Psoas muscle (tissue), 8 donors: ENCODE data around the gene GEMIN8. TPM values are rescaled to one million over a fixed set of nuclear protein-coding genes. Genes with fewer than 3 reads are reported as not detected.

Experiments
- ATAC-seq, 4 donors: fragments of 200-7000 bp; cut with Tn5 transposase; one replicate each; pipeline ENCODE4 v1.9.1; 2020; ENCODE audit warnings: moderate library complexity in 3 of 4, mild to moderate bottlenecking in 2 of 4
- DNase-seq, 2 donors: peaks; one replicate each; pipeline ENCODE4 v3.0.0-alpha.2; 2020
- H3K27ac ChIP-seq: fragments of 200-600 bp; one replicate; pipeline ENCODE4 v1.8.0; 2022
- H3K27me3 ChIP-seq, 3 donors: fragments of 200-600 bp in 1 of 3; one replicate each; pipeline versions ENCODE4 v1.6.1 to v1.8.0; 2013 to 2022; ENCODE audit warnings: low read length in 2 of 3, mild to moderate bottlenecking in 2 of 3, moderate library complexity in 1 of 3; ENCODE audit not compliant: insufficient read depth in 3 of 3
- H3K36me3 ChIP-seq, 2 donors: fragments of 200-600 bp in 1 of 2; one replicate each; pipeline versions ENCODE4 v1.6.1 to v1.8.0; 2013 to 2022; ENCODE audit warnings: low read depth in 1 of 2, mild to moderate bottlenecking in 1 of 2, moderate library complexity in 1 of 2; ENCODE audit not compliant: insufficient read depth in 1 of 2
- H3K4me1 ChIP-seq: fragments of 200-600 bp; one replicate; pipeline ENCODE4 v1.8.0; 2022
- H3K4me3 ChIP-seq: fragments of 200-600 bp; one replicate; pipeline ENCODE4 v1.8.0; 2022; ENCODE audit warnings: mild to moderate bottlenecking
- H3K9me3 ChIP-seq: fragments of 200-600 bp; one replicate; pipeline ENCODE4 v1.8.0; 2022
- WGBS, 3 donors: extraction: QIAGEN DNeasy Blood & Tissue Kit; methylation state at CpG; one replicate each; pipeline versions ENCODE4 v1.1.6 to v1.1.7; 2013; 5-methylcytosine and 5-hydroxymethylcytosine counted together
- intact Hi-C, 2 donors: fragments of 100-400 bp; cut with DNase I; formaldehyde crosslinking; loops; one replicate each; pipeline versions ENCODE4 v1.11.0 to v1.14.2; 2022
- polyA plus RNA-seq, 3 donors: library from polyadenylated mRNA; stranded (reverse); fragments of 200-250 nt; gene quantifications; one replicate each; pipeline ENCODE4 v1.2.3, GENCODE V29; 2013
- total RNA-seq, 4 donors: library from RNA; stranded (reverse); fragmentation: NEBNext Ultra II Directional in 2 of 4; extraction: Animal tissue kit (Norgen Biotek cat#: 25700) in 2 of 4; gene quantifications; one replicate each; pipeline versions ENCODE4 v1.2.1 to v1.2.4, GENCODE V29; 2021 to 2023
- TF ChIP-seq, protein P1 (sequence below): fragments of 200-600 bp; IDR thresholded peaks from one replicate; pipeline ENCODE4 v1.8.0; 2022; ENCODE audit warnings: antibody characterized with exemption
- donor health status: healthy with polysubstance abuse.
- donor health status: DM: no; HTN: no; CAD: no; lungs with moderate emphysema.
- donor health status: Bipolar disorder and iron deficiency.
- donor health status: healthy.
- donor health status: DM: yes; HTN: yes; CAD: no.
- donor health status: DM: no; HTN: no; CAD: no.
- donor health status: DM: no; HTN: no; CAD: no.
- donor health status: DM: yes; HTN: yes; CAD: no.

Gene GEMIN8
- total and polyA plus RNA-seq, 7 donors: 7.8 to 10.8 (median 8.4) TPM

DNA sequence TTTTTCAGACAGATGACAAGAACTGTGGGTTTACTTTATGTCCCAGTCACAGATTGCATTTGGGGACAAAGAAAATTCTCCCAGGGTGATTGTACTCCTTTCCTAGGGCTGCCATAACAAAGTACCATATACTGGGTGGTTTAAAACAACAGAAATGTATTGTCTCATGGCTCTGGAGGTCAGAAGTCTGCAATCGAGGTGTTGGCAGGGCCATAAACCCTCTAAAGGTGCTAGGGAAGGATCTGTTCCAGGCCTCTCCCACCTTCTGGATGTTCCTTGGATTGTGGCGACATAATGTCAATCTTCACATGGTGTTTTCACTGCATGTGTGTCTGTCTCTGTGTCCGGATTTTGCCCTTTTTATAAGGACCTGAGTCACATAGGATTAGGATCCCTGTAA is 12.3 kb downstream of the GEMIN8 start:
- ATAC-seq (no peak), DNase-seq (no peak)
- H3K4me1 ChIP-seq: no peaks in the 10 kb centered on the region
- TF ChIP-seq, protein P1, sequence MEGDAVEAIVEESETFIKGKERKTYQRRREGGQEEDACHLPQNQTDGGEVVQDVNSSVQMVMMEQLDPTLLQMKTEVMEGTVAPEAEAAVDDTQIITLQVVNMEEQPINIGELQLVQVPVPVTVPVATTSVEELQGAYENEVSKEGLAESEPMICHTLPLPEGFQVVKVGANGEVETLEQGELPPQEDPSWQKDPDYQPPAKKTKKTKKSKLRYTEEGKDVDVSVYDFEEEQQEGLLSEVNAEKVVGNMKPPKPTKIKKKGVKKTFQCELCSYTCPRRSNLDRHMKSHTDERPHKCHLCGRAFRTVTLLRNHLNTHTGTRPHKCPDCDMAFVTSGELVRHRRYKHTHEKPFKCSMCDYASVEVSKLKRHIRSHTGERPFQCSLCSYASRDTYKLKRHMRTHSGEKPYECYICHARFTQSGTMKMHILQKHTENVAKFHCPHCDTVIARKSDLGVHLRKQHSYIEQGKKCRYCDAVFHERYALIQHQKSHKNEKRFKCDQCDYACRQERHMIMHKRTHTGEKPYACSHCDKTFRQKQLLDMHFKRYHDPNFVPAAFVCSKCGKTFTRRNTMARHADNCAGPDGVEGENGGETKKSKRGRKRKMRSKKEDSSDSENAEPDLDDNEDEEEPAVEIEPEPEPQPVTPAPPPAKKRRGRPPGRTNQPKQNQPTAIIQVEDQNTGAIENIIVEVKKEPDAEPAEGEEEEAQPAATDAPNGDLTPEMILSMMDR: no peak
- peaks cover 0 to 45% of the 10 kb centered on the region in 2 donors for H3K36me3 ChIP-seq
- 73 to 81% (median 80%) methylated on average over 3 of the region's 3 CpGs for WGBS, 3 donors
- peaks cover 5% of the 10 kb centered on the region for H3K9me3 ChIP-seq
- intact Hi-C loops: no loop called here
- H3K27ac ChIP-seq: no peak overlapping the region
- no peak overlapping the region for H3K4me3 ChIP-seq
- peaks cover 0 to 3% (median 0%) of the 10 kb centered on the region in 3 donors for H3K27me3 ChIP-seq

- ATAC-seq: no peak
- no peak overlapping the region for H3K27ac ChIP-seq
- 44 to 71% (median 57%) methylated on average over 4 of the region's 4 CpGs for WGBS, 3 donors
Measured at GRCh38 chrX:14015941-14016340, 13.8 kb downstream of the GEMIN8 start.

GRCh38 chrX:14015294-14015693 is 14.4 kb downstream of the GEMIN8 start:
- intact Hi-C loops: no loop called here
- Histone ChIP-seq H3K4me3 (no peak overlapping the region), H3K9me3 (no peaks in the 10 kb centered on the region), H3K4me1 (no peaks in the 10 kb centered on the region), H3K27ac (no peak overlapping the region), H3K27me3 (peaks cover 0 to 3% (median 0%) of the 10 kb centered on the region in 3 donors), H3K36me3 (peaks cover 0 to 42% of the 10 kb centered on the region in 2 donors)
- 89 to 94% (median 89%) methylated on average over 2 of the region's 2 CpGs for WGBS, 3 donors
- TF ChIP-seq, protein P1: no peak
- DNase-seq (no peak), ATAC-seq (no peak)

More at GRCh38 chrX:14015941-14016340, 13.8 kb downstream of the GEMIN8 start:
- peaks cover 0 to 45% of the 10 kb centered on the region in 2 donors for H3K36me3 ChIP-seq
- no peaks in the 10 kb centered on the region for H3K9me3 ChIP-seq
- TF ChIP-seq, protein P1: no peak
- intact Hi-C loops: no loop called here
- DNase-seq: no peak
- H3K27me3 ChIP-seq: peaks cover 0 to 3% (median 0%) of the 10 kb centered on the region in 3 donors
- no peak overlapping the region for H3K4me3 ChIP-seq
- no peaks in the 10 kb centered on the region for H3K4me1 ChIP-seq

DNA sequence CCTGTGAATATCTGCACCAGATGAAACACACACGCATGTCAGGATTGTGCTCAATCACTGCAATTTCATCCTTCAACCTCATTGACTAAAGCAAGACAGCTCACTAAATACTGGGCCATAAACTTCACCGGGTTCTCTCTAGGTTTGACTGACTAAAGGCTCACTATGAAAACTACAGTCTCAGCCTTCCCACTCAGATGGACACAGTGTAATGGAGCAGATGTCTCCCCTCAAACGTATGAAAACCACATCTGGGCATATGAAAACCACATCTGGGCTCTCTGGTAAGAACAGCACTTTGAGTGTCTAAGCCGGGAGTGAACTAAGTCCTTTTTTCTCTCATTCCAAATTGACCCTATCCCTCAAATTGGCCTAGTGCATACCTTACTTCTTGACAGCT is 15.2 kb downstream of the GEMIN8 start:
- ATAC-seq: no peak
- 66 to 83% (median 81%) methylated on average over 4 of the region's 4 CpGs for WGBS, 3 donors
- no peaks in the 10 kb centered on the region for H3K9me3 ChIP-seq
- H3K4me1 ChIP-seq: no peaks in the 10 kb centered on the region
- no peak overlapping the region for H3K4me3 ChIP-seq
- no peak for DNase-seq
- peaks cover 0 to 3% (median 0%) of the 10 kb centered on the region in 3 donors for H3K27me3 ChIP-seq
- intact Hi-C loops: no loop called here
- TF ChIP-seq, protein P1: no peak
- no peak overlapping the region for H3K27ac ChIP-seq
- H3K36me3 ChIP-seq: peaks cover 0 to 35% of the 10 kb centered on the region in 2 donors

DNA sequence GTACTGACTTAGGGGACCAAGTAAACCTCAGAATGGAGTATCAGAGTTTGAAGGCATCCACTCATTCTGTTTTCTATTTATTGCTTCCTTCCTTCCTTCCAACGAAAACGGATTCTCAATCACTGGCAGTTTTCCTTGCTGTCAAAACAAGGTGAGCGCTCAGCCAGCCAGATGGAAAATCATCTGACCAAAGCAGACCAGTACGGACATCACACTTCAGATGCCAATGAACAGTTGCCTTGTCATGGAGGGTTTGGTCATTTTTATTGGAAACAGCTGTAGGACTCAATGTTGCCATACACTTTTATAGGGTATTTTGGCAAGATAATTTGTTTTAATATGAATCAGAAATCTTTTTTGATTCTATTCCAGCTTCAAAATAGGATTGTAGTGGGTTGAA is 16.6 kb downstream of the GEMIN8 start:
- no peaks in the 10 kb centered on the region for H3K9me3 ChIP-seq
- 64 to 76% (median 72%) methylated on average over 4 of the region's 4 CpGs for WGBS, 3 donors
- ATAC-seq: no peak
- H3K36me3 ChIP-seq: peaks cover 0 to 33% of the 10 kb centered on the region in 2 donors
- H3K4me1 ChIP-seq: no peaks in the 10 kb centered on the region
- peaks cover 0 to 3% (median 0%) of the 10 kb centered on the region in 3 donors for H3K27me3 ChIP-seq
- no peak for DNase-seq
- no peak overlapping the region for H3K4me3 ChIP-seq
- intact Hi-C loops: no loop called here
- H3K27ac ChIP-seq: no peak overlapping the region
- TF ChIP-seq, protein P1: no peak
